Cardiac fibroblast (primary cell): ENCODE results near the gene TNNT1.
"Not testable (repeated sequence)": the region's sequence is repeated elsewhere in the genome, so short reads cannot be mapped to it uniquely, and the experiment has no call there.

Experiments
- DNase-seq, 2 donors: peaks; one replicate each; pipeline versions ENCODE4 v3.0.0 to v3.0.0-alpha.2; 2010; ENCODE audit warnings: low read depth in 2 of 2
- H3K4me3 ChIP-seq, 2 donors: replicated peaks in 1 of 2; 1 replicate in 1 of 2; 2 replicates in 1 of 2; pipeline ENCODE4 v1.5.1; 2011; ENCODE audit warnings: low read depth in 2 of 2, low read length in 2 of 2, mild to moderate bottlenecking in 2 of 2, moderate library complexity in 1 of 2
- TF ChIP-seq, protein P1 (sequence below): IDR thresholded peaks from one replicate; pipeline ENCODE4 v1.5.1; 2011; ENCODE audit warnings: low read depth, mild to moderate bottlenecking, low read length, inconsistent platforms

TNNT1 gene

GRCh38 chr19:55158848-55159749, 10.1 kb upstream of the TNNT1 start:
- peak; percentile 57 to 78 for DNase-seq
- TF ChIP-seq, protein P1, sequence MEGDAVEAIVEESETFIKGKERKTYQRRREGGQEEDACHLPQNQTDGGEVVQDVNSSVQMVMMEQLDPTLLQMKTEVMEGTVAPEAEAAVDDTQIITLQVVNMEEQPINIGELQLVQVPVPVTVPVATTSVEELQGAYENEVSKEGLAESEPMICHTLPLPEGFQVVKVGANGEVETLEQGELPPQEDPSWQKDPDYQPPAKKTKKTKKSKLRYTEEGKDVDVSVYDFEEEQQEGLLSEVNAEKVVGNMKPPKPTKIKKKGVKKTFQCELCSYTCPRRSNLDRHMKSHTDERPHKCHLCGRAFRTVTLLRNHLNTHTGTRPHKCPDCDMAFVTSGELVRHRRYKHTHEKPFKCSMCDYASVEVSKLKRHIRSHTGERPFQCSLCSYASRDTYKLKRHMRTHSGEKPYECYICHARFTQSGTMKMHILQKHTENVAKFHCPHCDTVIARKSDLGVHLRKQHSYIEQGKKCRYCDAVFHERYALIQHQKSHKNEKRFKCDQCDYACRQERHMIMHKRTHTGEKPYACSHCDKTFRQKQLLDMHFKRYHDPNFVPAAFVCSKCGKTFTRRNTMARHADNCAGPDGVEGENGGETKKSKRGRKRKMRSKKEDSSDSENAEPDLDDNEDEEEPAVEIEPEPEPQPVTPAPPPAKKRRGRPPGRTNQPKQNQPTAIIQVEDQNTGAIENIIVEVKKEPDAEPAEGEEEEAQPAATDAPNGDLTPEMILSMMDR: no peak
- H3K4me3 ChIP-seq: no peak overlapping the region

DNA sequence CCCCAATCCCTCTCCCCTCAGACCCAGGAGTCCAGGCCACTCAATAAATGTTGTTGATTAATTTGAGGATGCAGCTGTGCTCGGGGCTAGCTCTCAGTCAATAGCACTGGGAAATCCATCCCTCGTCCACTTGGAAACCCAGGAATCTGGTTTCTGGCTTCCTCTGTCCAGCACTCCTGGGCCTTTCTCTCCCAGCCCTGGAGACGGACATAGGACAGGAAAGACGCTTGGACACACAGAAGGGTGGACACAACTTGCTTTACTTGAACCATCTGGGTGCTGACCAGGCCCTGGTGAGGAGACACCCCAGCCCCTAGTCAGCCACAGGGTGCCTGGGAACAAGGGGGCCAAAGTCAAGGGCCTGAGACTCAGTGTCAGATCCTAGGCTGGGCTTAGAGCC, 9.4 kb upstream of the TNNT1 start:
- TF ChIP-seq, protein P1: no peak
- DNase-seq: no peak
- H3K4me3 ChIP-seq: no peak overlapping the region

DNA sequence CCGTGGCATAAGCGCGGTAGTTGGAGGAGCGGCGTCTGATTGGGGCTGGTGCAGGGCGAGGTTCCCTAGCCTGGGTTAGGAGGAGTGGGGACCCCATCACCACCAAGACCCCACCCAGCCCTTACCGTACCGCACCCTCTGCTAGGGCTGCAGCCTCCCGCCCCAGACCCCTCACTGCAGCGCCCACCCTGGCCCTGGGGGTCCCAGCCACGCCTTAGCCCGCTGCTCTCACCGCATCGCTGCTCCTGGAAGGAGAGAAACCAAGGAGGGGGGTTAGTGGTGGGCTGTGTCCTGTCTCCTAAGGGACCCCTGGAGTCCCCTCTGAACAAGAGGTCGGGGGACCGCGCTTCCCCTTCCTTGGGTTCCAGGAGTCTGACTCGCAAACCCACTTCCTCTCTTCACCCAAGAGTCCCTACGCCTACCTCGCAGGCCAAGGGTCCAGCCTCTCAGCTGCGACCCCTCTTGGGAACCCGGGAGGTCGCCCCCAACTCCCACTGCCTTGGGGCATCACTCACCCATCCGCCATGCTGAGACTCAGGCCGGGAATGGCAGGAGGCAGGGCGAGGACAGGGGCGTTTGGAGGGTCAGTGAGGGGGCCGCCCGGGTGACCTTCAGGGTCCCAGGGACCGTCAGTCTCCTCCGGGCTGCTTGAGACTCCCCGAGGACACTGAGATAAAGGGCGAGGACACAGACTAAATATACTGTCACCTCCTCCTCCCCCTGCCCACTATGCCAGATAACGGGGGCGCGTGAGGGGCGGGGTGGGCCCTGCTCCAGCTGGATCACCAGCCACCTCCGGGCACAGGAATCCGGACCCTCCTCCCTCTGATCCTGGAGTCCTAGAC, 8.3 kb upstream of the TNNT1 start, which contains the start of gene TNNI3:
Gene TNNI3 (minus strand): TSS at position 669 of the 845 bp plus-strand sequence. CDS start 143 bp downstream, at position 526.
- TF ChIP-seq, protein P1: no peak
- DNase-seq: no peak
- H3K4me3 ChIP-seq: peak within 1 kb of the TSS in 1 of 2 donors; percentile 3

GRCh38 chr19:55156202-55157063, 7.4 kb upstream of the TNNT1 start:
- TF ChIP-seq, protein P1: no peak
- DNase-seq: peak in 1 of 2 donors; percentile 52

DNA sequence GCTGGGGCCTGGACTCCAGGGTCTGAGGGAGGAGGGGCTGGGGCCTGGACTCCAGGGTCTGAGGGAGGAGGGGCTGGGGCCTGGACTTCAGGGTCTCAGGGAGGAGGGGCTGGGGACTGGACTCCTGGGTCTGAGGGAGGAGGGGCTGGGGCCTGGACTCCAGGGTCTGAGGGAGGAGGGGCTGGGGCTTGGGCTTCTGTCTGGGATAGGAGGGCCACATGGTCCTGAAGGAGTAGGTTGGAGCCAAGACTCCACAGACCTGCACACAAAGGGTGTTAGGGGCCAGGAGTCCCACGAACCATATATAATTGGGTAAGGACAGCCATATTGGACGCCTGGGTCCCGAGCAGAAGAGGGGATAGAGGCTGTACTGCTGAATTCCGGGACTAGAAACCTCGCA, 6.8 kb upstream of the TNNT1 start:
- DNase-seq, H3K4me3 ChIP-seq: not testable (repeated sequence)

More at GRCh38 chr19:55156202-55157063, 7.4 kb upstream of the TNNT1 start:
- peak overlapping the region in 1 of 2 donors; percentile 3 for H3K4me3 ChIP-seq

DNA sequence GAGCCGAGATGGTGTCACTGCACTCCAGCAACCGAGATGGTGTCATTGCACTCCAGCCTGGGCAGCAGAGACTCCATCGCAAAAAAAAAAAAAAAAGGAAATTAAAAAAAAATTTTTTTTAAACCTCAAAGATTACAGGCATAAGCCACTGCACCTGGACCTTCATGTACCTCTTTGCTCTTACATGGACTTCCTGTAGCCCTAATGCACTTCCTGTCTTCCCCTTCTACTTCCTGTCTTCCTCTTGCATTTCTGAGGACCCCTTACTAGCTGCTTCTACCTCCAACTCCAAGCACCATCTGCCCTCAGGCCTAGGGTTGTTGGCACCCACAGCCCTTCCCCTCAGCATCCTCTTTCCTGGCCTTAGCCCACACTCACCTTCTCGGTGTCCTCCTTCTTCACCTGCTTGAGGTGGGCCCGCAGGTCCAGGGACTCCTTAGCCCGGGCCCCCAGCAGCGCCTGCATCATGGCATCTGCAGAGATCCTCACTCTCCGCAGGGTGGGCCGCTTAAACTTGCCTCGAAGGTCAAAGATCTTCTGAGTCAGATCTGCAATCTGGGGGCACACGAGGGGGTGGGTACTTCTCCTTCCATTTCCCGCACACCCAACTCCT, 4.8 kb upstream of the TNNT1 start:
- no peak for DNase-seq
- TF ChIP-seq, protein P1: no peak
- H3K4me3 ChIP-seq: no peak overlapping the region
